H1 (cell line): ENCODE data around the gene NPAT. TPM values are rescaled to one million over a fixed set of nuclear protein-coding genes. Genes with fewer than 3 reads are reported as not detected.

ENCODE experiments used
- CTCF ChIA-PET: fragments of 300-600 bp; sonication (Branson Sonifier 250); formaldehyde crosslinking; loops from one replicate; lab custom pipeline; 2021; ENCODE audit not compliant: partially characterized antibody; lab: Charles Lee
- POLR2A ChIA-PET: fragments of 300-600 bp; sonication (Branson Sonifier 250); formaldehyde crosslinking; loops from one replicate; lab custom pipeline; 2021; ENCODE audit warnings: inconsistent platforms; ENCODE audit not compliant: partially characterized antibody; lab: Charles Lee
- DNase-seq, 2 experiments: peaks; one replicate each; pipeline versions ENCODE4 v3.0.0 to v3.0.0-alpha.2; 2010 to 2022; ENCODE audit warnings: low spot score in 2 of 2, low read depth in 1 of 2, mixed read lengths in 1 of 2
- FAIRE-seq: peaks from 2 replicates; lab custom pipeline; 2011; peaks lifted over from hg19 to GRCh38; lab: Jason Lieb, UNC
- H2AFZ ChIP-seq: 2 replicates; pipeline ENCODE4 v1.8.1; 2012; ENCODE audit warnings: low read length, inconsistent platforms
- H2AK5ac ChIP-seq: 2 replicates; pipeline ENCODE4 v1.6.1; 2013; ENCODE audit warnings: low read depth, low read length
- H2BK120ac ChIP-seq: replicated peaks from 2 replicates; pipeline ENCODE3; 2013; ENCODE audit warnings: low read depth, low read length, inconsistent platforms
- H2BK12ac ChIP-seq: 2 replicates; pipeline ENCODE4 v1.6.1; 2013; ENCODE audit warnings: low read depth, low read length
- H2BK15ac ChIP-seq: 2 replicates; pipeline ENCODE4 v1.6.1; 2013; ENCODE audit warnings: low read length
- H2BK20ac ChIP-seq: 2 replicates; pipeline ENCODE4 v1.6.1; 2013; ENCODE audit warnings: low read length
- H2BK5ac ChIP-seq: 2 replicates; pipeline ENCODE4 v1.6.1; 2013; ENCODE audit warnings: low read depth, low read length
- H3K14ac ChIP-seq: 2 replicates; pipeline ENCODE4 v1.6.1; 2013; ENCODE audit warnings: inconsistent platforms; ENCODE audit not compliant: insufficient read length
- H3K18ac ChIP-seq: 2 replicates; pipeline ENCODE4 v1.6.1; 2013; ENCODE audit warnings: low read length; ENCODE audit errors: extremely low read depth
- H3K23ac ChIP-seq: 2 replicates; pipeline ENCODE4 v1.6.1; 2013; ENCODE audit warnings: inconsistent platforms; ENCODE audit not compliant: insufficient read length
- H3K23me2 ChIP-seq: 2 replicates; pipeline ENCODE4 v1.6.1; 2013; ENCODE audit warnings: low read depth, low read length
- H3K27ac ChIP-seq: 2 replicates; pipeline ENCODE4 v1.6.1; 2011; ENCODE audit warnings: low read depth, low read length, inconsistent platforms
- H3K27me3 ChIP-seq, 4 experiments: replicated peaks in 1 of 4; 1 replicate in 1 of 4; 2 replicates in 3 of 4; pipeline versions ENCODE4 v1.6.1 to v1.8.1; 2011 to 2013; ENCODE audit warnings: low read length in 3 of 4, mild to moderate bottlenecking in 3 of 4, inconsistent platforms in 2 of 4, mixed read lengths in 2 of 4, moderate library complexity in 1 of 4; ENCODE audit not compliant: control insufficient read depth in 3 of 4, insufficient read depth in 3 of 4; ENCODE audit errors: extremely low read depth in 1 of 4
- H3K36me3 ChIP-seq, 4 experiments: 2 replicates each; pipeline versions ENCODE4 v1.6.1 to v1.8.1; 2011 to 2013; ENCODE audit warnings: mild to moderate bottlenecking in 4 of 4, low read length in 3 of 4, moderate library complexity in 2 of 4, control low read depth in 1 of 4, inconsistent platforms in 1 of 4; ENCODE audit not compliant: insufficient read depth in 4 of 4, control insufficient read depth in 2 of 4
- H3K4ac ChIP-seq: replicated peaks from 2 replicates; pipeline ENCODE3; 2013; ENCODE audit warnings: low read length, low read depth, mixed read lengths, inconsistent platforms; ENCODE audit not compliant: insufficient read length
- H3K4me1 ChIP-seq, 4 experiments: replicated peaks in 1 of 4; 1 replicate in 1 of 4; 2 replicates in 3 of 4; pipeline versions ENCODE4 v1.6.1 to v1.8.1; 2011 to 2013; ENCODE audit warnings: low read length in 3 of 4, inconsistent platforms in 2 of 4, mixed read lengths in 1 of 4; ENCODE audit not compliant: insufficient read depth in 4 of 4, control insufficient read depth in 3 of 4
- H3K4me2 ChIP-seq, 2 experiments: 2 replicates each; pipeline versions ENCODE4 v1.6.1 to v1.8.1; 2011 to 2013; ENCODE audit warnings: low read depth in 2 of 2, low read length in 2 of 2, control low read depth in 1 of 2, inconsistent platforms in 1 of 2, mild to moderate bottlenecking in 1 of 2; ENCODE audit not compliant: insufficient read depth in 1 of 2
- H3K4me3 ChIP-seq, 4 experiments: fragments of 200-600, 300-600 bp in 1 of 4; sonication (generic), shearing (Covaris generic), sonication (Bioruptor Twin) in 1 of 4; 2 replicates each; pipeline versions ENCODE4 v1.5.1 to v1.8.1; 2011 to 2016; ENCODE audit warnings: low read length in 4 of 4, low read depth in 3 of 4, control low read depth in 2 of 4, inconsistent platforms in 2 of 4, mild to moderate bottlenecking in 2 of 4, mixed read lengths in 1 of 4, moderate library complexity in 1 of 4; ENCODE audit not compliant: insufficient read depth in 2 of 4; ENCODE audit errors: extremely low read depth in 1 of 4
- H3K56ac ChIP-seq: replicated peaks from 2 replicates; pipeline ENCODE3; 2013; ENCODE audit warnings: low read depth, mild to moderate bottlenecking, mixed read lengths, low read length, inconsistent platforms; ENCODE audit not compliant: insufficient read length
- H3K79me1 ChIP-seq: 2 replicates; pipeline ENCODE4 v1.6.1; 2013; ENCODE audit warnings: low read depth, low read length, control low read depth
- H3K79me2 ChIP-seq, 2 experiments: 2 replicates each; pipeline versions ENCODE4 v1.6.1 to v1.8.1; 2012 to 2013; ENCODE audit warnings: low read length in 2 of 2, mild to moderate bottlenecking in 2 of 2, inconsistent platforms in 1 of 2; ENCODE audit not compliant: insufficient read depth in 2 of 2, control insufficient read depth in 1 of 2
- H3K9ac ChIP-seq, 4 experiments: replicated peaks in 1 of 4; 1 replicate in 1 of 4; 2 replicates in 3 of 4; pipeline versions ENCODE4 v1.6.1 to v1.8.1; 2011 to 2013; ENCODE audit warnings: low read depth in 3 of 4, low read length in 3 of 4, control low read depth in 2 of 4, mild to moderate bottlenecking in 2 of 4, moderate library complexity in 2 of 4, inconsistent platforms in 1 of 4; ENCODE audit errors: extremely low read depth in 1 of 4
- H3K9me3 ChIP-seq, 2 experiments: 2 replicates each; pipeline versions ENCODE4 v1.6.1 to v1.8.1; 2012 to 2013; ENCODE audit warnings: mild to moderate bottlenecking in 2 of 2, moderate library complexity in 2 of 2, control low read depth in 1 of 2, inconsistent platforms in 1 of 2, low read depth in 1 of 2, low read length in 1 of 2, mixed read lengths in 1 of 2; ENCODE audit not compliant: insufficient read depth in 2 of 2
- H4K20me1 ChIP-seq, 2 experiments: replicated peaks in 1 of 2; 2 replicates each; pipeline versions ENCODE3 to v1.8.1; 2011 to 2013; ENCODE audit warnings: inconsistent platforms in 2 of 2, low read length in 2 of 2, mild to moderate bottlenecking in 1 of 2; ENCODE audit not compliant: insufficient read depth in 2 of 2, control insufficient read depth in 1 of 2
- H4K5ac ChIP-seq: 2 replicates; pipeline ENCODE4 v1.6.1; 2013; ENCODE audit warnings: low read length, low read depth, mixed read lengths, inconsistent platforms; ENCODE audit not compliant: insufficient read length
- H4K8ac ChIP-seq: 2 replicates; pipeline ENCODE4 v1.8.0; 2013; ENCODE audit warnings: mild to moderate bottlenecking, moderate library complexity, low read length, inconsistent platforms; ENCODE audit not compliant: insufficient read depth; ENCODE audit errors: extremely low read depth
- H4K91ac ChIP-seq: replicated peaks from 2 replicates; pipeline ENCODE3; 2013; ENCODE audit warnings: low read length, mixed read lengths, inconsistent platforms; ENCODE audit not compliant: insufficient read length
- EGR1 ChIP-seq: IDR thresholded peaks from 2 replicates; pipeline ENCODE4 v1.6.1; 2011; ENCODE audit warnings: low read depth, low read length, borderline replicate concordance
- KDM4A ChIP-seq: IDR thresholded peaks from one replicate; pipeline ENCODE4 v1.7.1; 2012; ENCODE audit warnings: low read depth, mild to moderate bottlenecking, moderate library complexity, low read length, inconsistent platforms; ENCODE audit not compliant: severe bottlenecking
- NANOG ChIP-seq: IDR thresholded peaks from 2 replicates; pipeline ENCODE4 v1.6.1; 2011; ENCODE audit warnings: low read length, low read depth, mild to moderate bottlenecking, inconsistent platforms; ENCODE audit not compliant: insufficient read depth, poor library complexity, severe bottlenecking
- RAD21 ChIP-seq, 2 experiments: IDR thresholded peaks in 1 of 2; conservative IDR thresholded peaks in 1 of 2; 2 replicates each; pipeline ENCODE4 v1.6.1; 2011; ENCODE audit warnings: low read depth in 2 of 2, low read length in 2 of 2, improper control_type of control experiment in 1 of 2, inconsistent platforms in 1 of 2, mild to moderate bottlenecking in 1 of 2, moderate library complexity in 1 of 2
- RBBP5 ChIP-seq: IDR thresholded peaks from 2 replicates; pipeline ENCODE4 v1.7.1; 2012; ENCODE audit warnings: low read depth, mild to moderate bottlenecking, inconsistent platforms, low read length, moderate library complexity, borderline replicate concordance
- RNF2 ChIP-seq: fragments of 200-900, 300-1000 bp; sonication (generic); IDR thresholded peaks from 2 replicates; pipeline ENCODE4 v1.7.1; 2016; ENCODE audit warnings: borderline replicate concordance, low read depth, mild to moderate bottlenecking, antibody characterized with exemption, low read length; ENCODE audit not compliant: poor library complexity, severe bottlenecking; ENCODE audit errors: missing control alignments
- TEAD4 ChIP-seq: IDR thresholded peaks from 2 replicates; pipeline ENCODE4 v1.6.1; 2012; ENCODE audit warnings: low read depth, low read length, inconsistent platforms, mixed read lengths
- WGBS, 2 experiments: shearing (Covaris generic) in 1 of 2; methylation state at CpG; one replicate each; pipeline versions ENCODE4 v1.1.6 to v1.1.7; 2013 to 2015; ENCODE audit warnings: low lambda C conversion rate in 2 of 2, mixed read lengths in 2 of 2, inconsistent platforms in 1 of 2, low coverage in 1 of 2, missing lambda C conversion rate in 1 of 2; ENCODE audit not compliant: insufficient replicate concordance in 2 of 2, insufficient coverage in 1 of 2, insufficient read length in 1 of 2; ENCODE audit errors: extremely low coverage in 1 of 2, missing lambda C conversion rate in 1 of 2; 5-methylcytosine and 5-hydroxymethylcytosine counted together
- polyA plus RNA-seq, 7 experiments: library from polyadenylated mRNA; depleted of rRNA in 3 of 7; stranded (reverse) in 5 of 7; unstranded in 2 of 7; fragments of >200 nt in 5 of 7; fragments of 200-250 nt in 2 of 7; gene quantifications; 1 replicate in 5 of 7; 2 replicates in 1 of 7; 4 replicates in 1 of 7; pipeline versions ENCODE4 v1.2.1 to v1.2.3, GENCODE V29; 2011 to 2013; ENCODE audit warnings: missing spikeins in 2 of 7, mixed read lengths in 2 of 7
- total RNA-seq: library from RNA; stranded (reverse); fragmentation: NEBNext Ultra II Directional; extraction: Animal tissue kit (Norgen Biotek cat#: 25700); gene quantifications from 2 replicates; pipeline ENCODE4 v1.2.1, GENCODE V29; 2021

NPAT gene
- total and polyA plus RNA-seq, 2 of the 8 experiments (the other 6 are each of a cell fraction or from before 2014, with no cell fraction given): 4.6 to 23.4 TPM

- POLR2A ChIA-PET: interaction anchor here (1.0 to 2.3 kb wide), 2 partner anchors 12 to 20 kb away, joined by 4 to 11 read pairs; partner anchors contain the start of genes ATM and NPAT
- Histone ChIP-seq H3K4me3 (no peak overlapping the region), H2BK15ac (no peak overlapping the region), H2BK5ac (no peak overlapping the region), H3K4me1 (peaks cover 0 to 9% (median 2%) of the 10 kb centered on the region in 4 experiments; a peak in 2 of 7 replicates), H4K8ac (no peak overlapping the region), H3K56ac (no peak overlapping the region), H2BK120ac (no peak overlapping the region), H3K4ac (no peak overlapping the region), H3K27me3 (no peaks in the 10 kb centered on the region), H2BK20ac (no peak overlapping the region), H2BK12ac (no peak overlapping the region), H3K27ac (no peak overlapping the region), H3K79me2 (peaks cover 3 to 93% of the 10 kb centered on the region in 2 experiments; a peak in 3 of 4 replicates), H3K9me3 (no peaks in the 10 kb centered on the region), H3K79me1 (peaks cover 17% of the 10 kb centered on the region; the same call in 1 of the 2 replicates), H4K20me1 (peaks cover 7 to 9% of the 10 kb centered on the region in 2 experiments), H3K14ac (no peak overlapping the region), H4K5ac (no peak overlapping the region), H2AK5ac (no peak overlapping the region), H3K36me3 (peaks cover 0 to 46% (median 6%) of the 10 kb centered on the region in 4 experiments; a peak in 5 of 8 replicates), H2AFZ (no peak overlapping the region), H4K91ac (no peak overlapping the region), H3K23me2 (no peaks in the 10 kb centered on the region), H3K9ac (no peak overlapping the region), H3K4me2 (no peak overlapping the region), H3K18ac (no peak overlapping the region), H3K23ac (no peak overlapping the region)
- 86% methylated on average over 2 of the region's 2 CpGs; no CpG with 5 or more reads in 1 of the 2 experiments for WGBS, 2 experiments
- TF ChIP-seq RAD21 (IDR thresholded peaks at IDR 0.05 in 1 of 2, conservative IDR thresholded peaks at IDR 0.05 in 1 of 2; ENCODE audit: low read depth in 2 of 2, low read length in 2 of 2) (no peak), EGR1 (no peak), RBBP5 (no peak), NANOG (no peak), RNF2 (no peak), TEAD4 (no peak), KDM4A (no peak)
- CTCF ChIA-PET: no interaction called here
- no peak for DNase-seq
- FAIRE-seq: no peak
Measured at GRCh38 chr11:108203075-108203474, 19.4 kb downstream of the NPAT start.
